Testis (tissue), 3 donors: ENCODE measurements around the gene ZBTB7C. TPM values are rescaled to one million over a fixed set of nuclear protein-coding genes. Genes with fewer than 3 reads are reported as not detected.

Experiments used
- DNase-seq: peaks from one replicate; pipeline ENCODE4 v3.0.0-alpha.2; 2019
- H3K27ac ChIP-seq, 2 donors: fragments of 200-600 bp; sonication (generic); one replicate each; pipeline ENCODE4 v1.5.1; 2019
- H3K27me3 ChIP-seq: fragments of 200-600 bp; sonication (generic); one replicate; pipeline ENCODE4 v1.5.1; 2019
- H3K36me3 ChIP-seq: fragments of 200-600 bp; sonication (generic); one replicate; pipeline ENCODE4 v1.5.1; 2017; ENCODE audit warnings: low read depth; ENCODE audit errors: missing control alignments
- H3K4me1 ChIP-seq: fragments of 200-600 bp; sonication (generic); one replicate; pipeline ENCODE4 v1.5.1; 2019
- H3K4me3 ChIP-seq, 2 donors: fragments of 200-600 bp; sonication (generic); one replicate each; pipeline ENCODE4 v1.5.1; 2017 to 2019
- H3K9me3 ChIP-seq: fragments of 200-600 bp; sonication (generic); one replicate; pipeline ENCODE4 v1.5.1; 2017
- CTCF ChIP-seq, 3 experiments: fragments of 450-650 bp in 2 of 3; fragments of 200-600 bp in 1 of 3; sonication (generic) in 1 of 3; IDR thresholded peaks; one replicate each; pipeline ENCODE4 v1.5.1; 2016 to 2019; ENCODE audit warnings: antibody characterized with exemption in 3 of 3, mild to moderate bottlenecking in 2 of 3, moderate library complexity in 1 of 3
- POLR2A ChIP-seq: fragments of 450-650 bp; IDR thresholded peaks from one replicate; pipeline ENCODE4 v1.6.1; 2017; ENCODE audit warnings: antibody characterized with exemption, mild to moderate bottlenecking, moderate library complexity
- WGBS, 2 donors: methylation state at CpG; one replicate each; pipeline ENCODE4 v1.1.5; 2018; 5-methylcytosine and 5-hydroxymethylcytosine counted together
- intact Hi-C: fragments of 100-400 bp; cut with DNase I; formaldehyde crosslinking; loops from one replicate; pipeline ENCODE4 v1.15.1; 2023; ENCODE audit warnings: low total_unique reads
- polyA plus RNA-seq: library from polyadenylated mRNA; stranded (reverse); fragments of 350-450 nt; fragmentation: Illumina TruSeq; extraction: RNeasy Lipid Tissue Mini Kit (QIAGEN cat#74804); gene quantifications from one replicate; pipeline ENCODE4 v1.2.3, GENCODE V29; 2014; ENCODE audit warnings: low read depth, low replicate concordance; ENCODE audit not compliant: insufficient read depth
- total RNA-seq, 2 donors: library from RNA; depleted of rRNA; stranded (reverse); fragments of >200 nt; gene quantifications; one replicate each; pipeline ENCODE4 v1.2.3, GENCODE V29; 2016

The ZBTB7C gene
- total and polyA plus RNA-seq, 3 donors from 2014 or later, result 14.1 to 65.4 (median 42.4) TPM

- Histone ChIP-seq H3K36me3 (no peaks in the 10 kb centered on the region), H3K4me1 (peaks cover 16% of the 10 kb centered on the region), H3K9me3 (no peaks in the 10 kb centered on the region), H3K4me3 (no peak overlapping the region), H3K27ac (no peak overlapping the region), H3K27me3 (no peaks in the 10 kb centered on the region)
- peak; percentile 68 for DNase-seq
- 48 to 66% methylated on average over 7 of the region's 7 CpGs for WGBS, 2 donors
- TF ChIP-seq CTCF (IDR thresholded peaks at IDR 0.05) (no peak), POLR2A (no peak)
- intact Hi-C loops, result no loop called here
Observed at GRCh38 chr18:48129621-48130082, 279.5 kb downstream of the ZBTB7C start.

- TF ChIP-seq CTCF (IDR thresholded peaks at IDR 0.05) (no peak), POLR2A (no peak)
- intact Hi-C loops, result no loop called here
- Histone ChIP-seq H3K27ac (no peak overlapping the region), H3K27me3 (no peaks in the 10 kb centered on the region), H3K4me1 (peaks cover 19% of the 10 kb centered on the region), H3K4me3 (no peak overlapping the region), H3K9me3 (no peaks in the 10 kb centered on the region), H3K36me3 (no peaks in the 10 kb centered on the region)
- WGBS, 2 donors, result 61 to 63% methylated on average over 12 of the region's 12 CpGs
- DNase-seq, result no peak
Observed at GRCh38 chr18:48127606-48128005, 281.6 kb downstream of the ZBTB7C start.

GRCh38 chr18:48126240-48126639, 282.9 kb downstream of the ZBTB7C start:
- H3K27ac ChIP-seq, result no peak overlapping the region
- H3K4me1 ChIP-seq, result peaks cover 19% of the 10 kb centered on the region
- intact Hi-C loops, result no loop called here
- TF ChIP-seq CTCF (IDR thresholded peaks at IDR 0.05), result no peak
- TF ChIP-seq POLR2A, result no peak
- no peaks in the 10 kb centered on the region for H3K9me3 ChIP-seq
- WGBS, 2 donors, result 96 to 100% methylated on average over 3 of the region's 3 CpGs
- DNase-seq, result no peak
- no peaks in the 10 kb centered on the region for H3K36me3 ChIP-seq
- no peaks in the 10 kb centered on the region for H3K27me3 ChIP-seq
- H3K4me3 ChIP-seq, result no peak overlapping the region

GRCh38 chr18:48125724-48126123, 283.5 kb downstream of the ZBTB7C start:
- Histone ChIP-seq H3K27ac (no peak overlapping the region), H3K36me3 (no peaks in the 10 kb centered on the region), H3K4me1 (peaks cover 19% of the 10 kb centered on the region), H3K27me3 (no peaks in the 10 kb centered on the region), H3K4me3 (no peak overlapping the region), H3K9me3 (no peaks in the 10 kb centered on the region)
- DNase-seq, result no peak
- intact Hi-C loops, result no loop called here
- TF ChIP-seq CTCF (IDR thresholded peaks at IDR 0.05) (no peak), POLR2A (no peak)
- WGBS, 2 donors, result 58 to 60% methylated on average over 6 of the region's 6 CpGs

GRCh38 chr18:48124857-48125626, 284.1 kb downstream of the ZBTB7C start:
- DNase-seq, result no peak
- H3K27ac ChIP-seq, result no peak overlapping the region
- no peaks in the 10 kb centered on the region for H3K36me3 ChIP-seq

More at GRCh38 chr18:48124857-48125626, 284.1 kb downstream of the ZBTB7C start:
- intact Hi-C loops, result no loop called here
- no peaks in the 10 kb centered on the region for H3K9me3 ChIP-seq
- H3K4me1 ChIP-seq, result peaks cover 19% of the 10 kb centered on the region
- H3K4me3 ChIP-seq, result no peak overlapping the region
- 64 to 80% methylated on average over 5 to 10 of the region's 10 CpGs for WGBS, 2 donors
- H3K27me3 ChIP-seq, result no peaks in the 10 kb centered on the region
- TF ChIP-seq CTCF (IDR thresholded peaks at IDR 0.05) (no peak), POLR2A (no peak)
